Kasumi-1 (cell line): ENCODE results near the gene NTNG2.

Experiments
- DNase-seq, 2 experiments: peaks; one replicate each; lab custom pipeline; 2025; lab: John Stamatoyannopoulos, UW

Gene NTNG2

GRCh38 chr9:132146575-132146974, 15.3 kb upstream of the NTNG2 start:
- DNase-seq, result no peak

DNA sequence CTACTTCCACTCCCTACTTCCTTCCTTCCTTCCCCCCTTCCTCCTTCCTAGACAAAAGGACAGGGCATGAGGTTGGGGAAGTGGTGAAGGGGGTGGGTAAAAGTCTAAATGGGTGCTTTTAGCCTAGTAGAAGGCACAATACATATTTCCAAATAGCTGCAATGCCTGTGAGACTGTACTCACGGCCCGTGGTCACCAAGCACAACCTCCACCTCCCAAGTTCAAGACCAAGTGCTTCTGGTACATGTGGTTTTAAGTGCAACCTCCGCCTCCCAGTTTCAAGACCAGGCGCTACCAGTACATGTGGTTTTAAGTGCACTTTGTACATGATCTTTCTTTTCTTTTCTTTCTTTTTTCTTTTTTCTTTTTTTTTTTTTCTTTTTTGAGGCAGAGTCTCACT, 14.5 kb upstream of the NTNG2 start:
- DNase-seq, result no peak

DNA sequence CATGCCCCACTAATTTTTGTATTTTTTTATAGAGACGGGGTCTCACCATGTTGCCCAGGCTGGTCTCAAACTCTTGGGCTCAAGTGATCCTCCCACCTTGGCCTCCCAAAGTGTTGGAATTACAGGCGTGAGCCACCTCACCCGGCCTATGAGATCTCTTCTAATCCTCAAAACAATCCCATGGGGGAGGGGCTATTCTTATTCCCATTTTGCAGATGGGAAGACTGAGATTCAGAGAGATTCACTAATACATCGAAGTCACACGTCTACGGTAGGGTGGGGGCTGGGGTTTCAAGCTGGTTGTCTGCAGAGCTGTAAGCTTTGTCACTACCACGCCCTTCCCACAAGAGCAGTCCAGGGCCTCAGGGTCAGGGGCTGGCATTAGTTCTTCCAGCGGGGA, 14.0 kb upstream of the NTNG2 start:
- DNase-seq, result no peak

DNA sequence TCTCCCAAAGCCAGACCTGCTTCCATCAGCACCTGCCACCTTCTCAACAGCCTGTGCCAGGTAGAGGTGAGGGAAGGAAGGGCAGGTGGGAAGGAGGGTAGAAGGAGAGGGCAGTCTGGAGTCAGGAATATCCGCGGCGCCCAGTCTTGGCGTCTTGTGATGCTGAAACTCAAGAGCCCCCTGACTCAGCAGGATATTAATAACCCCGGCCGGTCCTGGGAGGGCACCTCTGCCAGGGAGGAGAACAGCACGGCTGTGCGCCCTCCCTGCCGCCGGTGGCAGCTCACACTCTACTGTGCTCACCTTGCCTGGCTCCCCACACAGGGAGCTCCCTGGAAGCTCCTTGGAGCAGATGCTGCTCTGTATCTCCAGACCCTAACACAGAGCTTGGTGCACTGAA, 11.6 kb upstream of the NTNG2 start:
- no peak for DNase-seq

DNA sequence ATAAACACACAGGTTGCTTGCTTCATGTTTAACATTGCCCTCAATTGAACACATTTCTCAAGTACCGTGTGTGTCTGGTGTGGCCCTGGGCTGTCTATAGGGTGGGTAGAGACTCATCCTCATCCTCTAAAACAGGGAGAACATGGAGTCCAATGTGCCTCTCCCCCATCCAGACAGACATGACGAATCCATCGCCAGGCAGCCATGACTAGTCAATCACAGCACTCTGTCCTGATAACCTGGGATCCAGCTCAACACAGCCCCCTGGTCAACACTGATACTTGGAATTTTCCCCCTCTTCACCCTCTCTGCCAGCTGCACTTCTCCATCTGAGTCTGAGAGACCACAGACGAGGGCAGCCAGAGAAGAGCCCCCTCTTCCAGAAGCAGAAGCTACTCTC, 10.7 kb upstream of the NTNG2 start:
- no peak for DNase-seq

DNA sequence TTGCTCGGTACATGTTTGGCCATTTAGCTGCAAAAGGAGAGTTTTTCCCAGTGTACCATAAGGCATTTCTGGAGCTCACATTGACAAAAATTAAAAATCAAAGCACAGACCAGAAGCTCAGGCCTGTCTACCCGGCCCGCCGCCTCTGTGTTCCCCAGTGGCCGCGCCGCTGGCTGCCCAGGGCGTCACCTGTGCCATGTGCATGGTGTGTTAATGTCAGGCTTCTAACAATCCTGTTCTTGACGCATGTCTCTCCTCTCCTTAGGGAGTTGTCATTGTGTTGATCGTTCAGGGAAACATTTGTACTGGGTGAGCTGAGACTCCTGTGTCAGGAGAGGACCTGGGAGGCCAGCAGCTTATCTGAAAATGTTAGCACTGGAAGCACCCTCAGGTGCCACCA, 9.6 kb upstream of the NTNG2 start:
- no peak for DNase-seq

DNA sequence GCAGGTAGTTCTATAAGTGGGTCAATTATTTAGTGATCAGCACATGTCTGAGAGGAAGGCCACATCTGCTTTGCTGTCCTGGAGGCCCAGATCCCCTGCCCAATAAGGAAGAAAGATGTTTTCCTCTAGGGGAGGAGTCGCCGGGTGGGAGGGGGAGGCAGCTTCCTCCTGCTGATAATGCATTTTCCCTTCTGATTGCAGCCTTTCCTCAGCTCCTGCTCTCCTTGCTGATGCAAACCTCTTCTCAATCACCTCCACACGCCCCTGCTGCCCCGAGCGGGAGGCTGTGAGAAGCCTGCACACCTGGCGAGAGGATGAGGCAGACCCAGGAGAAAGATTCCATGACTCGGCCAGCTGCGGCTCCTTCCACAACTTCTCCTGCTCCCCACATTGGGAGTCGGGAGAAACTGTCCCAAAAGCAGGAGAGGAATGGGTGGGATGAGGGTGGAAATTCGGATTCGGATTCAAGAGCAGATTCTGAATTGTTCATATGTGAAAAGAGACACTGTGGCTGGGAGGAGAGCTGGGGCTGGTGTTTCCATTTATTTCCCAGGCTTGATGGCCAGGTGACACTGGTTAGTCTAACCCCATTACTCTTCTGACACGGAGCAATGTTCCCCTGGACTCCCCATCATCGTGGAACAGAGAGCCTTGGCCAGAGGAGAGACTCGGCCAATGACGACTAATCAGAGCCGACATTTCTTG, 6.8 kb upstream of the NTNG2 start:
- no peak for DNase-seq

- DNase-seq, result no peak
These were observed 6.3 kb upstream of the NTNG2 start for GRCh38 chr9:132155568-132155895.

DNA sequence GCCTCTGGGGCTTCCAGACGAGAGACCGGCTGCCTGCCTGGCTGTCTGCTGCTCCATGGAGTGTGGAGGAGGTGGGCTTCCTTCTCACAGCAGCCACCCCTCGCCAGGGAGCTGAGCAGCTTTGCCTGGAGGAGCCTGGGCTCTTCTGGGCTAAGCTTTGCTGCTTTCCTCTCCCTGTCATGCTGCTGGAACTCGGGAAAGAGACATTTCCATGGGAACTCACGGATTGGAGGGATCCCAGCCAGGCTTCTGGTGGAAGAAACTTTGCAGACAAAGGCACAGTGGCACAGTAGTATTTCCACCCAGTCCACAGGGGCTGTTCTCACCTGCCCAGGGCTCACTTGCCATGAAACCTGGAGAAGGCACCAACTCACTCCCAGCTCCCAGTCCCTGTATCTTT, 5.6 kb upstream of the NTNG2 start:
- DNase-seq, result no peak

DNA sequence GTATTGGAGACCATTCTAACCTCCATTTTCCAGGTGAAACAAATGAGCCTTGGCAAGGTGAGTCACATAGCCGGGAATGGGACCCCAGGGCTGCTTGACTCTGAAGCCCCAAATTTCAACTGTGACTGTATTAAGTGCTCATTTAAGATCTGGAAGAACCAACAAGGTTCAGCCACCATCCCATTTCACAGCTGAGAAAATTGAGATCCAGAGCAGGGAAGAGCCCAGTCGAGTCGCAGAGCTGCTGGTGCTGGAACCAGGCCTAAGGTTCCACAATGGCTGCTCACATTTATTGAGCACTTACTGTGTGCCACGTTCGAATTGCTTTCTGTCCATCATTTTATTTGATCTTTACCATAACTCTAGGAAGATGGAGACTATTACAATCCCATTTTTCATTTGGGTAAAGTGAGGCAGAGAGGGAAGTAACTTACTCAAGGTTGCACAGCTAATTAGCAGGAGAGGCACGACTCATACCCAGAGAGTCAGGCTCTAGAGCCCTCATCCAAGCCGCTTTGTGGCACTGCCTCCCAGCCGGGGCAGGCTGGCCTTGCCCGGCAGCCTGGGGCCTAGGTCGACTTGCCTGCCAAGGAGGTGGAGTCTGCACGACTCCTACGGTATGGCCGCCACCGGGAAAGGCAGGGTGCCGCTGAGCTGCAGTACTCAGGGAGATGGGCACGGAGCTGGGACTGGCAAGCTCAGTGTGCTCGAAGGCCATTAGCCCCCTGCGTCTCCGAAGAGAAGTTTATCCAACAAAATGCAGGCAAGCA, 4.3 kb upstream of the NTNG2 start:
- DNase-seq, result no peak

- peak; percentile 90 to 93 for DNase-seq
These were observed 786 bp upstream of the NTNG2 start for GRCh38 chr9:132160802-132161742.

- DNase-seq, result no peak
These were observed 1.1 kb downstream of the NTNG2 start for GRCh38 chr9:132162764-132163456.

GRCh38 chr9:132163457-132163875, 1.6 kb downstream of the NTNG2 start:
- peak; percentile 11 to 42 for DNase-seq

GRCh38 chr9:132163876-132164603, 2.2 kb downstream of the NTNG2 start:
- DNase-seq, result no peak

DNA sequence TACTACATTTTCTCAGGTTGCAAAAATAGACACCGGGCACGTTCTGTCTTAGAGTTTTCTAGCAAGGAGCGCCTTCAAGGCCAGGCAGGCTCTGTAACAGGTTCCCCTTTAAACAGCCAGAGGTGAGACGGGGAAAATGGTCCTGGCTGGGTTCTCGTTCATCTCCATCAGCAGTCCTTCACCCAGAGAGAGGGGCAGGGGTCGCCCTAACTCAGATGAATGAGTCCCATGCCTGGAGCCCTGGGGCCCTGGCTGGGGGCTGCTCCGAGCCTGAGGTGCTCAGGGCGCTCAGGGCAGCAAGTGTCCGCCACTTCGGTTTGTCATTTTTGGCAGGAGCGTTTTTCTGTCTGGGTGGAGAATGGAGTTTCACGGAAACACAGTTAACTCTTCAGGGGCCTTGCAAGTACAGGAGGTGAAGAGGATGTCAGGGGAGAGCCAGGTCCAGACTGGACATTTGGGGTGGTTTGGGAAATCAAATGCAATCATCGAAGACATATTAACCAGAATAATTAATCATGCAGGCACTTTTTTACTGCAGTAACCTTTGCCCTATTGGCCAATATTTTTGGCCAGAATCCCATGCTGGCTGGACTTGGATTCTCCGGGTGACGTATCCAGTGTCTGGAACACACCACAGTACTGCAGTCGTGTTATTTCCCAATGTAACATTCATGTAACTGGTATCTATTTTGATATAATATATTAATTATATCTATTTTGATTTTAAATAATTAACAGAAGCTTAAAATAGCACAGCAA, 2.9 kb downstream of the NTNG2 start:
- no peak for DNase-seq

DNA sequence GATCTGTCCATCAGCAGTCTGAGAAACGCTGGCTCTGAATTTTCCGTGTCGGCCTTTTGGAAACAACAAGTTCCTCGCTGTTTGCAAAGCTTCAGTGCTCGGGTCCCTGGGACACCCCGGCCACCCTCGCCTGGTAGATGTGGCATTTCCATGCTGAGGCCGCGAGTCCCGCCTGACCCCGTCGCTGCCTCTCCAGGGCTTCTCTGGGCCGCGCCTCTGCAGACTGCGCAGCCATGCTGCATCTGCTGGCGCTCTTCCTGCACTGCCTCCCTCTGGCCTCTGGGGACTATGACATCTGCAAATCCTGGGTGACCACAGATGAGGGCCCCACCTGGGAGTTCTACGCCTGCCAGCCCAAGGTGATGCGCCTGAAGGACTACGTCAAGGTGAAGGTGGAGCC, 4.7 kb downstream of the NTNG2 start:
- DNase-seq, result no peak

- DNase-seq, result no peak
These were observed 5.3 kb downstream of the NTNG2 start for GRCh38 chr9:132167192-132167591.

DNA sequence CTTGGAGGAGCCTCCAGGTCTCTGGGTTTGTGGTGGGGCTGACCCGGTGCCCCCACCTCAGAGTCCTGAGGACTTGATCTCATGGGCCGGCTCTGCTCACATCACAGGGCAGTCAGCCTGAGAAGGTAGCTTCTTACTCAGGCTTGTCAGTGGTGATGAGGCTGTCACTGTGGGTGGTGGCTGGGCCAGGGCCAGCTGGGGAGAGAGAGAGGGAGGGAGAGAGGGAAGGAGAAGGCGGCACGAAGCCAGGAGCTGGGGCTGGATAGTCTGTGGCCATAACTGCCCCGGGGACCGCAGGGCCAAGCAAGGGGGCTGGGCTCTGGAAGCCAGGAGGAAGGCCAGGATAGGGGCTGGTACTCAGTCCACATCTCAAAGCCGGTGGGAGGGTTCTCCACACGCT, 6.5 kb downstream of the NTNG2 start:
- DNase-seq, result no peak

GRCh38 chr9:132168851-132169250, 7.0 kb downstream of the NTNG2 start:
- no peak for DNase-seq

- DNase-seq, result peak; percentile 42 to 57
These were observed 8.0 kb downstream of the NTNG2 start for GRCh38 chr9:132169672-132170392.
